GM12873 (cell line): ENCODE measurements around the gene PLA2G2C.

Source experiments
- TF ChIP-seq, protein P1 (sequence below): IDR thresholded peaks from 2 replicates; pipeline ENCODE4 v1.5.1; 2012; ENCODE audit warnings: low read depth, mild to moderate bottlenecking, moderate library complexity, low read length, control low read depth; ENCODE audit not compliant: insufficient read depth; ENCODE audit errors: missing control alignments

PLA2G2C gene

DNA sequence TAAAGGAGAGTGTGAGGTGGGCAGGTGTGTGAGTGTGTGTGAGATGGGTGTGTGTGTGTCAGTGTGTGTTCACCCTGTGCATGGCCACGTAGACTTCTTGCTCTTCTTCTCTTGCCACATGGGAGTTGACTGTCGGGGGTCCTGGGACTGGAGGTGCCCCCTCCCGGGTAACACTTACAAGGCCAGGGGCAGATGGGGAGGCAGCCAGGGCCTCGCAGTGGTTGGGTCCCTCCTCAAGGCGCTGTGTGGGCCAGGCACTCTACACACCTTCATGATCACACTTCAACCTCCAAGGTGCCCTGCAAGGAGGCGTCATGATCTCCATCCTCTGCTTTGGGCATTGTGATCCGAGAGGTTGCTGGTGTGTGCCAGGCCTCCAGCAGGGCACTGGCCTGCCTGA, 44.9 kb downstream of the PLA2G2C start:
- TF ChIP-seq, protein P1, sequence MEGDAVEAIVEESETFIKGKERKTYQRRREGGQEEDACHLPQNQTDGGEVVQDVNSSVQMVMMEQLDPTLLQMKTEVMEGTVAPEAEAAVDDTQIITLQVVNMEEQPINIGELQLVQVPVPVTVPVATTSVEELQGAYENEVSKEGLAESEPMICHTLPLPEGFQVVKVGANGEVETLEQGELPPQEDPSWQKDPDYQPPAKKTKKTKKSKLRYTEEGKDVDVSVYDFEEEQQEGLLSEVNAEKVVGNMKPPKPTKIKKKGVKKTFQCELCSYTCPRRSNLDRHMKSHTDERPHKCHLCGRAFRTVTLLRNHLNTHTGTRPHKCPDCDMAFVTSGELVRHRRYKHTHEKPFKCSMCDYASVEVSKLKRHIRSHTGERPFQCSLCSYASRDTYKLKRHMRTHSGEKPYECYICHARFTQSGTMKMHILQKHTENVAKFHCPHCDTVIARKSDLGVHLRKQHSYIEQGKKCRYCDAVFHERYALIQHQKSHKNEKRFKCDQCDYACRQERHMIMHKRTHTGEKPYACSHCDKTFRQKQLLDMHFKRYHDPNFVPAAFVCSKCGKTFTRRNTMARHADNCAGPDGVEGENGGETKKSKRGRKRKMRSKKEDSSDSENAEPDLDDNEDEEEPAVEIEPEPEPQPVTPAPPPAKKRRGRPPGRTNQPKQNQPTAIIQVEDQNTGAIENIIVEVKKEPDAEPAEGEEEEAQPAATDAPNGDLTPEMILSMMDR = no peak

DNA sequence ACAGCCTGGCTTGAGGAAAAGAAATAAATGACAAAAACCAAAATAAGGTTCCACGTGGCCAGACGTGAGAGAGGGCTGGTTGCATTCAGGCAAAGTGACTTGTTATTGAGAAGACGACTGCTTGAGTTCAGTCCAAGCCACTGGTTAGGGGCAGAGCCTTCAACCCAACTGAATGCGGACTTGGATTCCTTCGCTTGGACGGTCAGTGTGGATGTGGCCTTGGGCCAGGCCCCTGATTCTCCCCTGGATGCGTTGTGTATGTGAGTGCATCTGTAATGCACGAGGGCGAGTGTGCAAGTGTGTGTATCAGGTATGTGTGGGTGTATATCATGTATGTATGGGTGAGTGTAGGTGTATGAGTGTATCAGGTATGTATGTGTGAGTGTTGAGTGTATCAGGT, 45.3 kb downstream of the PLA2G2C start:
- TF ChIP-seq, protein P1 = no peak

DNA sequence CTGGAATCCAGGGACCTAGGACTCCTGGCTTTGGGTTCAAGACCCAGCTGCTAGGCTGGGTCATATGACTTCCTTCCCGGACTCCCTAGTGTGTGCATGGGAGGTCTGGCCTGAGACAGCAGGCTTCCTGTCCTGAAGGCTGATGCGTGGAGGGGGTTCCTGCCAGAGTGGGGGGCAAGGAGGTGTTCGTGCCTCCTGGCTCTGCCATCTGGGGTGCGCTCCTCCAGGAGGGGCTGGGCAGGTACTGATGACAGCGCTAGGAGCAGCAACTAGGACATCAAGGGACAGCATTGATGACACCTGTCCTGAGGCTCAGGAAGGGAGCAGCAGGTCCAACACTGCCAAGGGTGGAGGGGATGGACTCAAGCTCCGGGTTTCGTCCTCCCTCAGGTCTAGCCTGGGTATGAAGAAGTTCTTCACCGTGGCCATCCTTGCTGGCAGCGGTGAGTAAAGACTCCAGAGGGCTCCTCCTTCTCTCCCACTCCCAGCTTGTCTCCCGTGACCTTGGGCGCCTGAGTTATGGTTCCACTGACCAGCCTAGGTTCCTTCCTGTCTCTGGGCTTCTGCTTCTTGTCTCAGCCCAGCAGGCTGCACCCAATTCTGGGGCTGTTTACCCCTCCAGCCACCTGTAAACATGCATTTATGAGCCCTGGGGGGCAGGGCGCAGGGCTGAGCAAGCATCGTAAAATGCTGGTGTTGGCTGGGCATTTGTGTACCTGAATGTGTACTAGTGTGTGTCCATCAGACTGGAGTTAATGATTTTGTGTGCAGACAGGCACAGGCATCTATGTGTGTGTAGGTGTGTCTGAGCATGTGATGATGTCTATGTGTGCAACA, 46.3 kb downstream of the PLA2G2C start:
- TF ChIP-seq, protein P1 = no peak

DNA sequence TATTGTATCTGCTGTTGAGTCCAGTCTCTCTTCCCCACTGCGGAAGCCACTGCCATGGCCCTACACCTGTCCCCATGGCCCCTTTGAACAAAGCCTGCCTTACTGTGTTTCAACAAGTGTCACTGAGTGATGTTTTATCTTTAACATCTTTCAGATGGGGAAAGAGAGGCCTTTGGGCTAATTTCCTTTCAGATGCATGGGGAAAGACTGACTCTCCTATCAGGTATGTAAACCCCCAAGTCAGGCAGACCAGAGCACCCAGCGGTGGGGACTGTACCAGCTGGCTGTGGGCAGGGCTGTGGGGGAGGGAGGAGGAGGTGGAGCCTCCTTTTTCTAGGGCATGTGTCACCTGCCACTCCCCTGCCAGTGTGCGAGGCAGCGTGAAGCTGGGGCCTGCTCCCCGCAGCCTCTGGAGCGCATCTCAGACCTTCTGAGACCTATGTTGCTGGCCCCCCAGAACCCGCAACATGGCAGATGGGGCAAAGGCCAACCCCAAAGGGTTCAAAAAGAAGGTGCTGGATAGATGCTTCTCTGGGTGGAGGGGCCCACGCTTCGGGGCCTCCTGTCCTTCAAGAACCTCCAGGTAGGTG, 47.3 kb downstream of the PLA2G2C start, which contains the start of gene PLA2G2F:
Gene PLA2G2F (plus strand): TSS at position 363 of the 590 bp plus-strand sequence. CDS start 105 bp downstream, at position 468.
- TF ChIP-seq, protein P1 = no peak

DNA sequence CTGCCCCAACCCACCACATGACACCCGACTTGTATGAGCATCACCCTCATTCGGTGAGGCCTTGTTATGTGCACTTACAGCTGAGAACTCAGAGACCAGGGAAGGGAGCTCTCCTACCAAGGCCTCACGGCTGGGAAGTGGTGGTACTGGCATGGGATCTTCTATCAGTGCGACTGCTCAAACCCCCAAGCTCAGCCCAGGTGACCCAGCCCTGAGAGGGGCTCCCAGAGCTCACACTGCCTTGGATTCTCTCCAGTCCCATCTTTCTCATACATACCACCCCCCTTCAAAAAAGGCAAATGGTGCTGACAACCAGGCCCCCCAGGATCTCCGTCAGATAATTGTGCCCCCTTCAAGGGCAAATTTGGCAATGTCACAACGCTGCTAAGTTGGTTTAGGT, 48.0 kb downstream of the PLA2G2C start:
- TF ChIP-seq, protein P1 = no peak

DNA sequence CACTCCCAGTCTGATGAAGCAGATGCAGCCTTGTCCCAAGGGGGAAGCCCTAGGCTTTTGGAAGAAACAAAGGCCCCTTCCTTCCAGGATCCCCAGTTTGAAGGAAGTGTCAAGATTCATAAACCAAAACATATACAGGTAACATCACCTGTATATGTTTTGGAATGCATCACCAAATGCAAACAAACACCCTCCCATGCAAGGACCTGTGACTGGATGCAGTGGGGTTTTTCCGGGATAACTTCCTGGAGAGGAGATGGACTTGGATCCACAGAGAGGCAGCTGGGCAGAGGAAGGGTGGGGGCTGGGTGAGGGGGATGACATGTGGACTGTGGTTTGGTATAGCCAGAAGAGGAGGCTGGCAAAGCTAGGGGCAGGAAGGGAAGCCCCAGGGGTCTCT, 48.7 kb downstream of the PLA2G2C start:
- TF ChIP-seq, protein P1 = no peak

DNA sequence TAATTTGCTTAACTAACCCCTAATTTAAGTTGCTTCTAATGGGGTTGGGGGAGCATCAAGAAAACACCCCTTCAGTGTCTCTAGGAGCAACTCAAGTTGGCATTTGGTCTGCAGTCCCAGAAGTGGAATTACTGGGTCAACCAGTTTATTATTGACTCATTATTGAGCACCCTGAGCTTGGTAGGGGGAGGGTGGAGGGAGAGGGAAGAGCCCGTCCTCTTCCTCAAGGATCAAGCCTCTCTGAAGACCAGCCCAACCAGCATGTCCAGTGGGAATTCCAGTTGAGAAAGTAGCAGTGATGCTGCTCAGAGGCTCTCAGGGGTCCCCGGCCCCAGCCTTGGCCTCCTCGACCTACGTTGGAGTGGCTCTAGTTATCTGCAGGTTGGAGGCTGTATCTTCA, 49.3 kb downstream of the PLA2G2C start:
- TF ChIP-seq, protein P1 = no peak
